Measurements from ENCODE around the gene RNF225.

- TF ChIP-seq POLR2A (IDR thresholded peaks at IDR 0.05; ENCODE audit: low read depth, low read length) (peak; percentile 22), EZH2 (IDR thresholded peaks at IDR 0.05; ENCODE audit: borderline replicate concordance, low read depth, low read length, severe bottlenecking) (no peak), CTCF (IDR thresholded peaks at IDR 0.05; ENCODE audit: extremely low read depth in 1 of 2, insufficient read depth in 1 of 2, low read depth in 1 of 2, low read length in 2 of 2) (no peak), MAX (IDR thresholded peaks at IDR 0.05; ENCODE audit: insufficient read depth, insufficient read length) (peak; percentile 33), POLR2AphosphoS5 (IDR thresholded peaks at IDR 0.05; ENCODE audit: insufficient read depth, low read depth, low read length) (peak; percentile 58), GATA2 (IDR thresholded peaks at IDR 0.05; ENCODE audit: insufficient read depth, insufficient read length, low read depth, low read length) (no peak), JUN (IDR thresholded peaks at IDR 0.05; ENCODE audit: borderline replicate concordance, insufficient read depth, insufficient read length, low read depth) (no peak), MYC (IDR thresholded peaks at IDR 0.05; ENCODE audit: low read depth, low read length) (no peak)
Measured at GRCh38 chr19:58400916-58401839, 5.7 kb downstream of the RNF225 start.

All from endothelial cell of umbilical vein (primary cell).